ENCODE results near the gene POLR3E.
"Not testable (repeated sequence)": the region's sequence is repeated elsewhere in the genome, so short reads cannot be mapped to it uniquely, and the experiment has no call there.

DNA sequence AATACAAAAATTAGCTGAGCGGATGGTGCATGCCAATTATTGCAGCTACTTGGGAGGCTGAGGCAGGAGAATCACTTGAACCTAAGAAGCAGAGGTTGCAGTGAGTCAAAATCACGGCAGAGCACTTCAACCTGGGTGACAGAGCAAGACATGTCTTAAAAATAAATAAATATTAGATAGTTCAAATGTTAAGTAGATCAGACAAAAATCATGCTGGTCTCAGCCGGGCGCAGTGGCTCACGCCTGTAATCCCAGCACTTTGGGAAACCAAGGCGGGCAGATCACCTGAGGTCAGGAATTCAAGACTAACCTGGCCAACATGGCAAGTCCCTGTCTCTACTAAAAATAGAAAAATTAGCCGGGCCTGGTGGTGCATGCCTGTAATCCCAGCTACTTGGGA, 4.2 kb downstream of the POLR3E start:
- not testable (repeated sequence) for TF ChIP-seq CTCF (IDR thresholded peaks at IDR 0.05; ENCODE audit: insufficient read depth, low read length, poor library complexity, severe bottlenecking); EZH2phosphoT487 (conservative IDR thresholded peaks at IDR 0.05; ENCODE audit: low read length)

Measured in SU-DHL-6 (cell line).